ENCODE measurements around the gene PCED1B.
"Not testable (repeated sequence)": the region's sequence is repeated elsewhere in the genome, so short reads cannot be mapped to it uniquely, and the experiment has no call there.

DNA sequence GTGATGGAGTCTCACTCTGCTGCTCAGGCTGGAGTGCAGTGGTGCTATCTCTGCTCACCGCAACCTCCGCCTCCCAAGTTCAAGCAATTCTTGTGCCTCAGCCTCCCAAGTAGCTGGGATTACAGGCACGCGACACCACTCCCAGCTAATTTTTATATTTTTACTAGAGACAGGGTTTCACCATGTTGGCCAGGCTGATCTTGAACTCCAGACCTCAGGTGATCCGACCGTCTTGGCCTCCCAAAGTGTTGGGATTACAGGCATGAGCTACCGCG is 138.1 kb downstream of the PCED1B start:
- not testable (repeated sequence) for TF ChIP-seq FOXK1 (CRISPR knock-in tag; IDR thresholded peaks at IDR 0.05); NR2C2 (CRISPR knock-in tag; IDR thresholded peaks at IDR 0.05); NR3C1 (CRISPR knock-in tag; conservative IDR thresholded peaks at IDR 0.05; ENCODE audit: low read depth); ARID4B (CRISPR knock-in tag; IDR thresholded peaks at IDR 0.05; ENCODE audit: borderline replicate concordance); JAZF1 (CRISPR knock-in tag; IDR thresholded peaks at IDR 0.05); NR1H2 (CRISPR knock-in tag; IDR thresholded peaks at IDR 0.05); JUN (CRISPR knock-in tag; IDR thresholded peaks at IDR 0.05); KAT7 (CRISPR knock-in tag; IDR thresholded peaks at IDR 0.05; ENCODE audit: borderline replicate concordance)
- TF ChIP-seq, protein P1, sequence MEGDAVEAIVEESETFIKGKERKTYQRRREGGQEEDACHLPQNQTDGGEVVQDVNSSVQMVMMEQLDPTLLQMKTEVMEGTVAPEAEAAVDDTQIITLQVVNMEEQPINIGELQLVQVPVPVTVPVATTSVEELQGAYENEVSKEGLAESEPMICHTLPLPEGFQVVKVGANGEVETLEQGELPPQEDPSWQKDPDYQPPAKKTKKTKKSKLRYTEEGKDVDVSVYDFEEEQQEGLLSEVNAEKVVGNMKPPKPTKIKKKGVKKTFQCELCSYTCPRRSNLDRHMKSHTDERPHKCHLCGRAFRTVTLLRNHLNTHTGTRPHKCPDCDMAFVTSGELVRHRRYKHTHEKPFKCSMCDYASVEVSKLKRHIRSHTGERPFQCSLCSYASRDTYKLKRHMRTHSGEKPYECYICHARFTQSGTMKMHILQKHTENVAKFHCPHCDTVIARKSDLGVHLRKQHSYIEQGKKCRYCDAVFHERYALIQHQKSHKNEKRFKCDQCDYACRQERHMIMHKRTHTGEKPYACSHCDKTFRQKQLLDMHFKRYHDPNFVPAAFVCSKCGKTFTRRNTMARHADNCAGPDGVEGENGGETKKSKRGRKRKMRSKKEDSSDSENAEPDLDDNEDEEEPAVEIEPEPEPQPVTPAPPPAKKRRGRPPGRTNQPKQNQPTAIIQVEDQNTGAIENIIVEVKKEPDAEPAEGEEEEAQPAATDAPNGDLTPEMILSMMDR (IDR thresholded peaks at IDR 0.05): not testable (repeated sequence)
- TF ChIP-seq, protein P2, sequence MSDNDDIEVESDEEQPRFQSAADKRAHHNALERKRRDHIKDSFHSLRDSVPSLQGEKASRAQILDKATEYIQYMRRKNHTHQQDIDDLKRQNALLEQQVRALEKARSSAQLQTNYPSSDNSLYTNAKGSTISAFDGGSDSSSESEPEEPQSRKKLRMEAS (CRISPR knock-in tag; IDR thresholded peaks at IDR 0.05): not testable (repeated sequence)

Data from WTC11 (cell line).